HepG2 (cell line): ENCODE results near the gene DICER1. TPM values are rescaled to one million over a fixed set of nuclear protein-coding genes. Genes with fewer than 3 reads are reported as not detected.

Experiments
- ATAC-seq: fragments of 200-7000 bp; cut with Tn5 transposase; 3 replicates; pipeline ENCODE4 v1.9.1; 2020; ENCODE audit warnings: mild to moderate bottlenecking, moderate library complexity
- BruUV-seq: library from RNA; stranded (reverse); fragments of 400-500 nt; replicated peaks from 2 replicates; lab custom pipeline; 2021; lab: Mats Ljungman, UMichigan
- CTCF ChIA-PET: fragments of 300-600 bp; formaldehyde crosslinking; extraction: SDS; loops from one replicate; lab custom pipeline; 2021; ENCODE audit warnings: low total read pairs, inconsistent platforms, low intra/inter-chr PET ratio; lab: Yijun Ruan, JAX
- POLR2A ChIA-PET: fragments of 350-600 bp; sonication (Branson Sonifier 250); formaldehyde crosslinking; loops from one replicate; lab custom pipeline; 2020; ENCODE audit warnings: antibody characterized with exemption, inconsistent platforms; lab: Yijun Ruan, JAX
- DNase-seq: peaks from one replicate; pipeline ENCODE4 v3.0.0-alpha.2; 2015; ENCODE audit warnings: low spot score
- FAIRE-seq: peaks from 3 replicates; lab custom pipeline; 2011; peaks lifted over from hg19 to GRCh38; lab: Jason Lieb, UNC
- H2AFZ ChIP-seq: one replicate; pipeline ENCODE4 v1.6.1; 2011; ENCODE audit warnings: low read length, inconsistent platforms
- H3K27ac ChIP-seq: fragments of 300-600 bp; 3 replicates; pipeline ENCODE4 v1.8.0; 2011; ENCODE audit warnings: mixed run types, mild to moderate bottlenecking, mixed read lengths, low read length, inconsistent platforms; ENCODE audit not compliant: insufficient read depth; ENCODE audit errors: extremely low read length
- H3K27me3 ChIP-seq, 2 experiments: fragments of 200-600 bp in 1 of 2; 2 replicates in 1 of 2; 3 replicates in 1 of 2; pipeline versions ENCODE4 v1.6.0 to v1.8.0; 2011; ENCODE audit warnings: low read length in 2 of 2, mild to moderate bottlenecking in 2 of 2, moderate library complexity in 2 of 2, inconsistent platforms in 1 of 2; ENCODE audit not compliant: insufficient read depth in 2 of 2, control insufficient read depth in 1 of 2
- H3K36me3 ChIP-seq, 2 experiments: fragments of 200-600 bp in 1 of 2; replicated peaks in 1 of 2; 2 replicates in 1 of 2; 3 replicates in 1 of 2; pipeline versions ENCODE4 v1.5.1 to v1.8.0; 2011; ENCODE audit warnings: low read length in 2 of 2, inconsistent platforms in 1 of 2; ENCODE audit not compliant: insufficient read depth in 2 of 2, control insufficient read depth in 1 of 2
- H3K4me1 ChIP-seq: 2 replicates; pipeline ENCODE4 v1.5.1; 2012; ENCODE audit warnings: low read length, inconsistent platforms; ENCODE audit not compliant: insufficient read depth
- H3K4me2 ChIP-seq: 2 replicates; pipeline ENCODE4 v1.6.0; 2011; ENCODE audit warnings: low read depth, low read length, inconsistent platforms
- H3K4me3 ChIP-seq, 3 experiments: fragments of 200-600 bp in 1 of 3; sonication (generic), shearing (Covaris generic) in 1 of 3; replicated peaks in 1 of 3; 2 replicates each; pipeline ENCODE4 v1.5.1; 2011 to 2016; ENCODE audit warnings: low read length in 3 of 3, inconsistent platforms in 2 of 3, low read depth in 2 of 3, mild to moderate bottlenecking in 2 of 3, control low read depth in 1 of 3, mixed read lengths in 1 of 3; ENCODE audit not compliant: insufficient read depth in 1 of 3
- H3K79me2 ChIP-seq: one replicate; pipeline ENCODE4 v1.6.1; 2011; ENCODE audit warnings: low read length, inconsistent platforms; ENCODE audit not compliant: insufficient read depth
- H3K9ac ChIP-seq: 2 replicates; pipeline ENCODE4 v1.6.0; 2011; ENCODE audit warnings: mild to moderate bottlenecking, low read depth, low read length, inconsistent platforms; ENCODE audit not compliant: insufficient read depth
- H3K9me3 ChIP-seq: 2 replicates; pipeline ENCODE4 v1.5.1; 2012; ENCODE audit warnings: mild to moderate bottlenecking, low read length
- H4K20me1 ChIP-seq: 2 replicates; pipeline ENCODE4 v1.6.0; 2011; ENCODE audit warnings: inconsistent platforms, mild to moderate bottlenecking, low read length, moderate library complexity; ENCODE audit not compliant: insufficient read depth
- EHMT2 ChIP-seq: fragments of 200-600 bp; sonication (generic); IDR thresholded peaks from 2 replicates; pipeline ENCODE4 v1.7.0; 2017; ENCODE audit warnings: antibody characterized with exemption, low read depth, low read length, borderline replicate concordance
- GPN1 ChIP-seq: sonication (generic); formaldehyde crosslinking; IDR thresholded peaks from 2 replicates; pipeline ENCODE4 v1.5.1; 2020; ENCODE audit warnings: missing genetic modification reagents, borderline replicate concordance
- HMG20A ChIP-seq: IDR thresholded peaks from 2 replicates; pipeline ENCODE4 v1.6.1; 2016; ENCODE audit warnings: borderline replicate concordance
- MAF1 ChIP-seq: sonication (generic); formaldehyde crosslinking; IDR thresholded peaks from 2 replicates; pipeline ENCODE4 v1.5.0; 2020; ENCODE audit warnings: missing genetic modification reagents, borderline replicate concordance
- MTF1 ChIP-seq: sonication (generic); formaldehyde crosslinking; IDR thresholded peaks from 2 replicates; pipeline ENCODE4 v1.5.0; 2020; ENCODE audit warnings: missing genetic modification reagents
- NRL ChIP-seq: sonication (generic); formaldehyde crosslinking; IDR thresholded peaks from 2 replicates; pipeline ENCODE4 v1.5.0; 2020; ENCODE audit warnings: missing genetic modification reagents, mild to moderate bottlenecking, moderate library complexity, borderline replicate concordance
- RARG ChIP-seq: sonication (generic); formaldehyde crosslinking; IDR thresholded peaks from 2 replicates; pipeline ENCODE4 v1.4.0; 2020; ENCODE audit warnings: low read depth, mild to moderate bottlenecking, missing genetic modification reagents
- SIN3B ChIP-seq: fragments of 150-350 bp; IDR thresholded peaks from 2 replicates; pipeline ENCODE4 v1.6.1; 2014; ENCODE audit warnings: low read length
- TCF7L2 ChIP-seq: IDR thresholded peaks from 2 replicates; pipeline ENCODE4 v1.6.1; 2011; ENCODE audit warnings: mild to moderate bottlenecking, low read depth, low read length, moderate library complexity
- U2AF1 ChIP-seq: fragments of 200-400 bp; formaldehyde crosslinking; optimal IDR thresholded peaks from 2 replicates; pipeline ENCODE3; 2017; ENCODE audit warnings: mild to moderate bottlenecking, low read depth, low read length
- ZBTB20 ChIP-seq: sonication (generic); formaldehyde crosslinking; IDR thresholded peaks from 2 replicates; pipeline ENCODE4 v1.8.1; 2023; ENCODE audit warnings: missing genetic modification reagents, low read depth, mild to moderate bottlenecking, borderline replicate concordance
- ZFP37 ChIP-seq: sonication (generic); formaldehyde crosslinking; IDR thresholded peaks from 2 replicates; pipeline ENCODE4 v1.4.0; 2020; ENCODE audit warnings: missing genetic modification reagents, borderline replicate concordance
- ZNF430 ChIP-seq: sonication (generic); formaldehyde crosslinking; IDR thresholded peaks from 2 replicates; pipeline ENCODE4 v1.9.0; 2021; ENCODE audit warnings: mild to moderate bottlenecking, missing genetic modification reagents
- ZNF431 ChIP-seq: sonication (generic); formaldehyde crosslinking; IDR thresholded peaks from 2 replicates; pipeline ENCODE4 v1.9.0; 2022; ENCODE audit warnings: missing genetic modification reagents, low read depth, mild to moderate bottlenecking, borderline replicate concordance
- ZNF598 ChIP-seq: sonication (generic); formaldehyde crosslinking; IDR thresholded peaks from 2 replicates; pipeline ENCODE4 v1.5.1; 2020; ENCODE audit warnings: mild to moderate bottlenecking, missing genetic modification reagents, borderline replicate concordance
- ZNF75D ChIP-seq: sonication (generic); formaldehyde crosslinking; IDR thresholded peaks from 2 replicates; pipeline ENCODE4 v1.8.1; 2023; ENCODE audit warnings: missing genetic modification reagents, mild to moderate bottlenecking, borderline replicate concordance
- WGBS: methylation state at CpG from one replicate; pipeline ENCODE4 v1.1.6; 2017; ENCODE audit warnings: low lambda C conversion rate; 5-methylcytosine and 5-hydroxymethylcytosine counted together
- in situ Hi-C: cut with HindIII; loops from 2 replicates; pipeline ENCODE4 v1.10.0; 2017; ENCODE audit warnings: low pct_unique_long_range_greater_than_20kb; ENCODE audit not compliant: extremely low pct_ligation_motif_present
- intact Hi-C: fragments of 100-400 bp; cut with micrococcal nuclease; formaldehyde crosslinking; loops from one replicate; pipeline ENCODE4 v1.10.0; 2022; ENCODE audit not compliant: unreplicated experiment
- polyA plus RNA-seq, 8 experiments: library from polyadenylated mRNA; depleted of rRNA in 3 of 8; stranded (reverse) in 7 of 8; unstranded in 1 of 8; fragments of >200 nt; fragmentation: Illumina TruSeq in 4 of 8; extraction: Trizol in 4 of 8; gene quantifications; 2 replicates each; pipeline versions ENCODE4 v1.2.1 to v1.2.3, GENCODE V29; 2011 to 2016; ENCODE audit warnings: low read depth in 4 of 8, missing spikeins in 1 of 8, mixed read lengths in 1 of 8; ENCODE audit not compliant: insufficient read depth in 1 of 8
- total RNA-seq, 5 experiments: library from RNA; depleted of rRNA; stranded (reverse); fragments of >200 nt; fragmentation: Illumina TruSeq; extraction: Trizol; gene quantifications; 2 replicates each; pipeline ENCODE4 v1.2.3, GENCODE V29; 2016; ENCODE audit warnings: low read depth in 1 of 5
- TF ChIP-seq, protein P1 (sequence below): IDR thresholded peaks from 2 replicates; pipeline ENCODE4 v1.6.1; 2016
- TF ChIP-seq, protein P2 (sequence below): fragments of 450-650 bp; IDR thresholded peaks from 2 replicates; pipeline ENCODE4 v1.6.1; 2017
- TF ChIP-seq, protein P3 (sequence below): sonication (generic); formaldehyde crosslinking; IDR thresholded peaks from 2 replicates; pipeline ENCODE4 v1.4.0; 2020; ENCODE audit warnings: mild to moderate bottlenecking, missing genetic modification reagents

Gene DICER1
- total and polyA plus RNA-seq, 2 of the 13 experiments (the other 11 are each of a cell fraction or from before 2014, with no cell fraction given): 31.8 to 61.9 TPM

- TF ChIP-seq TCF7L2: no peak
- no peak for TF ChIP-seq ZFP37
- no peak for TF ChIP-seq HMG20A (CRISPR knock-in tag)
- TF ChIP-seq, protein P1, sequence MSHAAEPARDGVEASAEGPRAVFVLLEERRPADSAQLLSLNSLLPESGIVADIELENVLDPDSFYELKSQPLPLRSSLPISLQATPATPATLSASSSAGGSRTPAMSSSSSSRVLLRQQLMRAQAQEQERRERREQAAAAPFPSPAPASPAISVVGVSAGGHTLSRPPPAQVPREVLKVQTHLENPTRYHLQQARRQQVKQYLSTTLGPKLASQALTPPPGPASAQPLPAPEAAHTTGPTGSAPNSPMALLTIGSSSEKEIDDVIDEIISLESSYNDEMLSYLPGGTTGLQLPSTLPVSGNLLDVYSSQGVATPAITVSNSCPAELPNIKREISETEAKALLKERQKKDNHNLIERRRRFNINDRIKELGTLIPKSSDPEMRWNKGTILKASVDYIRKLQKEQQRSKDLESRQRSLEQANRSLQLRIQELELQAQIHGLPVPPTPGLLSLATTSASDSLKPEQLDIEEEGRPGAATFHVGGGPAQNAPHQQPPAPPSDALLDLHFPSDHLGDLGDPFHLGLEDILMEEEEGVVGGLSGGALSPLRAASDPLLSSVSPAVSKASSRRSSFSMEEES (CRISPR knock-in tag): no peak
These were observed 15.6 kb downstream of the DICER1 start (continued) for GRCh38 chr14:95141684-95142083.

DNA sequence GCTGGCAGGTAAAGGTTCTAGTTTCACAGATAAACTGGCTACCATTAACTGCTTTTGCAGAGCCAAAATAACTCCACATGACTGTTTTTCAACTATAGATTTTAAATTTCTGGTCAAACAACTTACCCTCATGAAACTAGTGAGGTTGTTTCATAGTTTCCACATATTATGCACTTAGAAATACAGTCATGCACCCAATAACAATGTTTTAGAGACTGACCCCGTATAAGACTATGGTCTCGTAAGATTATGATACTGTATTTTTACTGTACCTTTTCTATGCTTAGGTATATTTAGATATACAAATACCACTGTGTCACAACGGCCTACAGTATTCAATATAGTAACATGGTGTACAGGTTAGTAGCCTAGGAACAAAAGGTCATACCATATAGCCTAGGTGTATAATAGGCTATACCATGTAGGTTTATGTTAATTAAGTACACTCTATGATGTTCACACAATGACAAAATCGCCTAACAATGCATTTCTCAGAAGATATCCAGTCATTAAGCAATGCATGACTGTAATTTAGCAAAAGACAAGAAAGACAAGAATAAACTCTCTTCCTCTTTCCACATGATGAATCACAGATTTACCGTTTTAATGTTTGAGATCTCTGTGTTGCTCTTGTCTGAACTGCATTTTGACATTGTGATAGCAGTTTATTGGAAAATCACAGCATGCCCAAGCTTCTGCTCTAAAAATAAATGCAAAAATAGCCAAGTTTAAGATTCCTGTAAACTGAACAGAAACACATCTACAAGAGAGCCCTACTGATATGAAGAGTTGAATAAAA is 17.1 kb downstream of the DICER1 start:
- Histone ChIP-seq H3K9ac (no peak overlapping the region), H3K79me2 (peaks cover 95% of the 10 kb centered on the region), H3K36me3 (no peaks in the 10 kb centered on the region), H3K4me3 (no peak overlapping the region), H3K9me3 (peaks cover 8% of the 10 kb centered on the region; the same call in 1 of the 2 replicates)
- 98% methylated on average over 5 of the region's 5 CpGs for WGBS
- BruUV-seq: no TSS peak
- TF ChIP-seq ZNF598: no peak
- TF ChIP-seq ZBTB20 (CRISPR knock-in tag): no peak
- no peak for TF ChIP-seq RARG (CRISPR knock-in tag)
- TF ChIP-seq MTF1 (CRISPR knock-in tag): no peak
- no peak for TF ChIP-seq EHMT2
- TF ChIP-seq ZNF75D: no peak
- TF ChIP-seq ZNF431: no peak
- no peak for TF ChIP-seq NRL (CRISPR knock-in tag)
- no peak for TF ChIP-seq ZNF430
- TF ChIP-seq SIN3B: no peak
- no peak for TF ChIP-seq GPN1 (CRISPR knock-in tag)
- TF ChIP-seq U2AF1: no peak
- no peak for TF ChIP-seq MAF1 (CRISPR knock-in tag)
- TF ChIP-seq, protein P2, sequence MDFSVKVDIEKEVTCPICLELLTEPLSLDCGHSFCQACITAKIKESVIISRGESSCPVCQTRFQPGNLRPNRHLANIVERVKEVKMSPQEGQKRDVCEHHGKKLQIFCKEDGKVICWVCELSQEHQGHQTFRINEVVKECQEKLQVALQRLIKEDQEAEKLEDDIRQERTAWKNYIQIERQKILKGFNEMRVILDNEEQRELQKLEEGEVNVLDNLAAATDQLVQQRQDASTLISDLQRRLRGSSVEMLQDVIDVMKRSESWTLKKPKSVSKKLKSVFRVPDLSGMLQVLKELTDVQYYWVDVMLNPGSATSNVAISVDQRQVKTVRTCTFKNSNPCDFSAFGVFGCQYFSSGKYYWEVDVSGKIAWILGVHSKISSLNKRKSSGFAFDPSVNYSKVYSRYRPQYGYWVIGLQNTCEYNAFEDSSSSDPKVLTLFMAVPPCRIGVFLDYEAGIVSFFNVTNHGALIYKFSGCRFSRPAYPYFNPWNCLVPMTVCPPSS: no peak
- TF ChIP-seq, protein P3, sequence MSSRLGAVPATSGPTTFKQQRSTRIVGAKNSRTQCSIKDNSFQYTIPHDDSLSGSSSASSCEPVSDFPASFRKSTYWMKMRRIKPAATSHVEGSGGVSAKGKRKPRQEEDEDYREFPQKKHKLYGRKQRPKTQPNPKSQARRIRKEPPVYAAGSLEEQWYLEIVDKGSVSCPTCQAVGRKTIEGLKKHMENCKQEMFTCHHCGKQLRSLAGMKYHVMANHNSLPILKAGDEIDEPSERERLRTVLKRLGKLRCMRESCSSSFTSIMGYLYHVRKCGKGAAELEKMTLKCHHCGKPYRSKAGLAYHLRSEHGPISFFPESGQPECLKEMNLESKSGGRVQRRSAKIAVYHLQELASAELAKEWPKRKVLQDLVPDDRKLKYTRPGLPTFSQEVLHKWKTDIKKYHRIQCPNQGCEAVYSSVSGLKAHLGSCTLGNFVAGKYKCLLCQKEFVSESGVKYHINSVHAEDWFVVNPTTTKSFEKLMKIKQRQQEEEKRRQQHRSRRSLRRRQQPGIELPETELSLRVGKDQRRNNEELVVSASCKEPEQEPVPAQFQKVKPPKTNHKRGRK: no peak
- TF ChIP-seq, all 625 proteins: peak for 0
- in situ Hi-C loops: no loop called here
- DNase-seq (no peak), FAIRE-seq (no peak), ATAC-seq (no peak)
- POLR2A ChIA-PET: no interaction called here
- no peak overlapping the region for H3K27ac ChIP-seq
- H3K4me1 ChIP-seq: peaks cover 19% of the 10 kb centered on the region
- no peaks in the 10 kb centered on the region for H3K27me3 ChIP-seq
- H3K4me2 ChIP-seq: no peak overlapping the region
- intact Hi-C loops: no loop called here
- no peak overlapping the region for H2AFZ ChIP-seq
- CTCF ChIA-PET: no interaction called here
- peaks cover 18% of the 10 kb centered on the region for H4K20me1 ChIP-seq
